ENCODE results near the gene TTC29.

DNA sequence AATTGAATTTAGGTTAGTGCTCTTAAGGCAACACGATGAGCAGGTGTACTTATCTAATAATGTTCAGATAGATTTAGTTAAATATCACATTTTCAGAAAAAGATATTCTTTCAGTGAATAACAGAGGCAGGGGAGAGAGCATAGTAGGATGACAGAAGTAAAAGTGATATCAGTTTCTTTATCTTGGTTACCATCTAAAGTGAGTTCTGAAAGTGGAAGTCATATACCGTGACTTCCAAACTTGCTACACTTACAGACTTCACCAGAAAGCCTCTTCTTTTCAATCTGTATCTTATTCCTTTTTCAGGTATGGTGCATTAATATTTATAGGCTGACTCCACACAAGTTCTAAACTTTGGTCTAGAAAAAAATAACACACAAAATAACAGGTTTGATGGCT, 182.1 kb downstream of the TTC29 start:
- TF ChIP-seq, protein P1, sequence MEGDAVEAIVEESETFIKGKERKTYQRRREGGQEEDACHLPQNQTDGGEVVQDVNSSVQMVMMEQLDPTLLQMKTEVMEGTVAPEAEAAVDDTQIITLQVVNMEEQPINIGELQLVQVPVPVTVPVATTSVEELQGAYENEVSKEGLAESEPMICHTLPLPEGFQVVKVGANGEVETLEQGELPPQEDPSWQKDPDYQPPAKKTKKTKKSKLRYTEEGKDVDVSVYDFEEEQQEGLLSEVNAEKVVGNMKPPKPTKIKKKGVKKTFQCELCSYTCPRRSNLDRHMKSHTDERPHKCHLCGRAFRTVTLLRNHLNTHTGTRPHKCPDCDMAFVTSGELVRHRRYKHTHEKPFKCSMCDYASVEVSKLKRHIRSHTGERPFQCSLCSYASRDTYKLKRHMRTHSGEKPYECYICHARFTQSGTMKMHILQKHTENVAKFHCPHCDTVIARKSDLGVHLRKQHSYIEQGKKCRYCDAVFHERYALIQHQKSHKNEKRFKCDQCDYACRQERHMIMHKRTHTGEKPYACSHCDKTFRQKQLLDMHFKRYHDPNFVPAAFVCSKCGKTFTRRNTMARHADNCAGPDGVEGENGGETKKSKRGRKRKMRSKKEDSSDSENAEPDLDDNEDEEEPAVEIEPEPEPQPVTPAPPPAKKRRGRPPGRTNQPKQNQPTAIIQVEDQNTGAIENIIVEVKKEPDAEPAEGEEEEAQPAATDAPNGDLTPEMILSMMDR (conservative IDR thresholded peaks at IDR 0.05 in 1 of 2, IDR thresholded peaks at IDR 0.05 in 1 of 2; ENCODE audit: low read depth in 1 of 2, low read length in 2 of 2) = no peak
- TF ChIP-seq EZH2 (IDR thresholded peaks at IDR 0.05; ENCODE audit: low read length, missing control alignments) = no peak

All from fibroblast of lung (primary cell).